HG02642 (cell line): ENCODE results near the gene PITPNM2.

Source experiments
- ATAC-seq: cut with Tn5 transposase; IDR thresholded peaks from one replicate; pipeline ENCODE4 v1.9.1; 2021; ENCODE audit warnings: mild to moderate bottlenecking; ENCODE audit not compliant: unreplicated experiment, poor library complexity

Gene PITPNM2

DNA sequence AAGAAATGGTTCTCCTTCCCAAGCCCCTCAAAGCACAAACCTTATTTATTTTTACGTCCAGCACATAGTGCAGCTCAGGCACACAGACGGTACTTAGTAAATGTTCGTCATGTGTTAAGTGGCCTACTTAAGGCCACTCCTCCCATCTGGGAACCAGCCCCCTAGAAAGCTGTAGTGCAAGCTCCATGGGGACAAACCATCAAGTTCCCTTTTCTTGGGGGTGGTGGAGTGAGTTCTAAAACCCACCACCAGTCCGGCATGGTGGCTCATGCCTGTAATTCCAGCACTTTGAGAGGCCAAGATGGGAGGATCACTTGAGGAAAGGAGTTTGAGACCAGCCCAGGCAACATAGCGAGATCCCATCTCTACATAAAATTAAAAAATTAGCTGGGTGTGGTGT lies 49.4 kb downstream of the PITPNM2 start:
- ATAC-seq = no peak
